Testis (tissue), 2 donors: Measurements from ENCODE around the gene PIEZO1.

ENCODE experiments used
- CTCF ChIP-seq, 3 experiments: fragments of 450-650 bp in 2 of 3; fragments of 200-600 bp in 1 of 3; sonication (generic) in 1 of 3; IDR thresholded peaks; one replicate each; pipeline ENCODE4 v1.5.1; 2016 to 2019; ENCODE audit warnings: antibody characterized with exemption in 3 of 3, mild to moderate bottlenecking in 2 of 3, moderate library complexity in 1 of 3
- POLR2A ChIP-seq: fragments of 450-650 bp; IDR thresholded peaks from one replicate; pipeline ENCODE4 v1.6.1; 2017; ENCODE audit warnings: antibody characterized with exemption, mild to moderate bottlenecking, moderate library complexity

GRCh38 chr16:88687254-88687576 is 97.8 kb downstream of the PIEZO1 start:
- TF ChIP-seq CTCF (IDR thresholded peaks at IDR 0.05) = no peak
- no peak for TF ChIP-seq POLR2A
